Measurements from ENCODE around the gene TMCC3.
"Not testable (repeated sequence)": the region's sequence is repeated elsewhere in the genome, so short reads cannot be mapped to it uniquely, and the experiment has no call there.

TMCC3 gene, protein sequence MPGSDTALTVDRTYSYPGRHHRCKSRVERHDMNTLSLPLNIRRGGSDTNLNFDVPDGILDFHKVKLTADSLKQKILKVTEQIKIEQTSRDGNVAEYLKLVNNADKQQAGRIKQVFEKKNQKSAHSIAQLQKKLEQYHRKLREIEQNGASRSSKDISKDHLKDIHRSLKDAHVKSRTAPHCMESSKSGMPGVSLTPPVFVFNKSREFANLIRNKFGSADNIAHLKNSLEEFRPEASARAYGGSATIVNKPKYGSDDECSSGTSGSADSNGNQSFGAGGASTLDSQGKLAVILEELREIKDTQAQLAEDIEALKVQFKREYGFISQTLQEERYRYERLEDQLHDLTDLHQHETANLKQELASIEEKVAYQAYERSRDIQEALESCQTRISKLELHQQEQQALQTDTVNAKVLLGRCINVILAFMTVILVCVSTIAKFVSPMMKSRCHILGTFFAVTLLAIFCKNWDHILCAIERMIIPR

DNA sequence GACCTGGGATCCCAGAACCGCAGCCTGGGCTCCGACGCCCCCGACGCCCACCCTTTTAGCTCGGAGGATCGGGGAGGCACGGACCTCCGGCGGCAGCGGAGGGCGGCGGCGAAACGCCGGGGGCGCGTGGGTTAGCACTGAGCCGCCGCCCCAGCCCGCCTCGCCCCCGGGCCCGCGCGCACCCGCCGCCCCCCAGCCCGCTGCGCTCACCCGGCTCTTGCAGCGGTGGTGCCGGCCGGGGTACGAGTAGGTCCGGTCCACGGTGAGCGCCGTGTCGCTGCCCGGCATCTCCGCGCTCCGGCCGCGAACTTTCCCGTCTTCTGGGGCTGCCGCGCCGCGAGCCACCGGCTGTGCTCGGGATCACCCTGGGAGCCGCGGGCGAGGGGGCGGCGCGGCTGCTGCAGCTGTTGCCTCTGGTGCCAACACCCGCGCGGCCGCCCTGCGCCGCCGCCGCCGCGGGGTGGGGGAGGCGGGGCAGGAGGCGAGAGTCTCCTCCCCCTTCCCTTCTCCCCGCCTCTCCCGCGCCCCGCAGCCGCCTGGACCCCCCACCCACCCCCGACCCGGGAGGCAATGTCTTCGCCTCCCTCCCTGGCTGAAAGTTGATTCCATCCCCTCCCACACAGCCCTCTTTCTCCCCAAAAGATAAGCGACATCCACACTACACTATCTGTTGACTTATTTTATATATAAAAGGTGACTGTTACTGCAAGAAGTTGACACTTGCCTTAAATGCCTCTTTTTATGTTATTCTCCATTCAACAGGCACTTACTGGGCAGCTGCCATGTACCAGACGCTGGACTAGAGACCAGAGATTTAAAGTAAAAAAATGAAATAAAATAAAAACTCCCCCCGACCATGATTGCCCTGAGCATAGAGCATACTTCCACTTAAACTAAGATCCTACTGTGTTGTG, at the start of gene TMCC3:
TMCC3 (minus strand) TSS at position 415 of the 914 bp plus-strand sequence; CDS start at position 288, 127 bp downstream.
- DNase-seq: peak in 46 of 58 donors; percentile 7 to 75 (median 48)

DNA sequence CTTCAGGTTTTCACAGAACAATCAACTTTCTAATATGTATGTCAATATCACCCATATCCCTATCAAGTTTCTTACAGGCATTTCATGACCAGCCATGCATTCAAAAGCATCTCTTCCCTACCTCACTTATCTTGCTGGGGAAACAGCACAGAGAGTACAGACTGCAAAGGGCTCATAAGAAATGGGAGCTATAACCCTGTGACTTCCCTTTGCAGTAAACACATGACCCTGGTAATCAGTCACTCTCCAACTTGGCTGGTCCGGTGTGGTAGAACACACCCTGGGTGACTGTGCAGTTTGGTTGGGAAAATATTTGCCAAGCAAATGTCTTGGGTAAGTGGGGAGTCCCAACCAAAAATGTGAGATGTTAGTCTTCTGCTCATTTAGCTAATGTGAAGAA, 49.4 kb upstream of the TMCC3 start:
- DNase-seq: no peak

DNA sequence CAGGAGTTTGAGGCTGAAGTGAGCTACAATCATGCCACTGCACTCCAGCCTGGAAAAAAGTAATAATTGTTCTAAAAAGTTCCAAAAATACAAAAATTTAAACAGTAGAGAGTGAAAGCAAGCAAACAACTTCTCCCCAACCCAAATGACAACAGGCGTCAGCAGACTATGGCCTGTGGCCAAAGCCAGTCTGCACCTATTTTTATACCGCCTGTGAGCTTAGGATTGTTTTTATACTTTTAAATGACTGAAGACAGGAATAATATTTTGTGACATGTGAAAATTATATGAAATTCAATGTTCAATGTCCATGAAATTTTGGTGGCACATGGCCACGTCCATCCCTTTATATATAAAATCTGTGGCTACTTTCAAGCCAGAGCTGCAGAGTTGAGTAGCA, 48.2 kb upstream of the TMCC3 start:
- no peak for DNase-seq

DNA sequence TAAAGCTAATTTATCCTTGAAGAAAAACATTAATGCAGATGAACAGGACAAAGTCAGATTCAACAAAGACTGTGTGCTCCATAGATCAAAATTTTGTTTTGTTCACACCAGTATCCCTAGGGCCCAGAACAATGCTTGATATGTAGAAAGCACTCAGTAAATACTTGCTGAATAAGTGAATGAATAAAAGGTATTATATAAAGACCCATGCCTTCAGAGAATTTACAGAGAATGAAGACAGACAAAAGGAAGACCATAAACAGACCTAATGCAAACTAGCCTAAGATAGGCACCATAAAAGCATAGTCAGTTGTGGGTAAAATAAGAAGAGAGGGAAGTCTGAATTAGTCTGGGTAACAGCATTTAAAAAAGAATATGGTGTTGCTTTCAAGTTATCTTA, 47.3 kb upstream of the TMCC3 start:
- no peak for DNase-seq

DNA sequence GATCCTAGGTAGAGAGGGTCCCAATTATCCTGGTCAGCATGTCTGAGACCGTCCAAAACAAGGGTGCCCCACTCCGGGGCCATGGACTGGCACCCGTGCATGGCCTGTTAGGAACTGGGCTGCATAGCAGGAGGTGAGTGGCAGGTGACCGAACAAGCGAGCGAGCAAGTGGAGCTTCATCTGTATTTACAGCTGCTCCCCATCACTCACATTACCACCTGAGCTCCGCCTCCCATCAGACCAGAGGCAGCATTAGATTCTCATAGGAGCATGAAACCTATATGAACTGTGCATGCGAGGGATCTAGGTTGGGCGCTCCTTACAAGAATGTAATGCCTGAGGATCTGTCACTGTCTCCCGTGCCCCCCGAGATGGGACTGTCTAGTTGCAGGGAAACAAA, 44.4 kb upstream of the TMCC3 start:
- DNase-seq: no peak

DNA sequence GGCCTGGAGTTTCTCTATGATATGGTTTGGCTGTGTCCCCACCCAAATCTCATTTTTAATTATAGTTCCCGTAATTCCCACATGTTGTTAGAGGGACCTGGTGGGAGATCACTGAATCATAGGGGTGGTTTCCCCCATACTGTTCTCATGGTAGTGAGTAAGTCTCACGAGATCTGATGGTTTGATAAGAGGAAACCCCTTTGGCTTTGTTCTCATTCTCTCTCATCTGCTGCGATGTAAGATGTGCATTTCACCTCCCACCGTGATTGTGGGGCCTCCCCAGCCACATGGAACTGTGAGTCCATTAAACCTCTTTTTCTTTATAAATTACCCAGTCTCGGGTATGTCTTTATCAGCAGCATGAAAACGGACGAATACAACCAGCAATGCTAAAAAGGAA, 42.5 kb upstream of the TMCC3 start:
- not testable (repeated sequence) for DNase-seq

DNA sequence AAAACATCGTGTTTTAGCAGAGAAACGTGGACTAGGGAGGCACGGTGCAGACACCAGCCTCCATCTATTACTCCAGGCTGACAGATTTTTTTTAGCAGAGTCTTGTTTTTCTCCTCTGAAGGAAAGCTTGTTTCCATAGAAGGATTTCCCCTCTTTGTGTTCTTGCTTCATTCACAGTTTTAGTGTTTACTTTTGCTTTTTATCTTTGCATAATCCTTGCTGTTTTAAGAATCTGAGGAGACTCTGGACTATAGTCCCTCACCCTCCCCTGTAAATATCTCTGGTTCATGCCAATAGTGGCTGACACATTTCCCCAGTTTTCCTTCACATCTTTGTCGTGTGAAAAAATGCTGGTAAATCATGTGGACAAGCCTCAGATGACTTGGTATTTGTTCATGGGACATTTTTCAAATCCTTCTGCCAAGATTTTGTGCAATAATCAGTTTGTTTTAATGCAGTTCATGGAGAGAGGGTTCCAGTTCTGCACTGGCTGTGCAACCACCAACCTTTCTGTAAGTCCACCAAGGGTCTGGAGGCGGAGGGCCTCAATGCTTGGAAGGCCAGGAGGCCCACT, 39.9 kb upstream of the TMCC3 start:
- DNase-seq: no peak

DNA sequence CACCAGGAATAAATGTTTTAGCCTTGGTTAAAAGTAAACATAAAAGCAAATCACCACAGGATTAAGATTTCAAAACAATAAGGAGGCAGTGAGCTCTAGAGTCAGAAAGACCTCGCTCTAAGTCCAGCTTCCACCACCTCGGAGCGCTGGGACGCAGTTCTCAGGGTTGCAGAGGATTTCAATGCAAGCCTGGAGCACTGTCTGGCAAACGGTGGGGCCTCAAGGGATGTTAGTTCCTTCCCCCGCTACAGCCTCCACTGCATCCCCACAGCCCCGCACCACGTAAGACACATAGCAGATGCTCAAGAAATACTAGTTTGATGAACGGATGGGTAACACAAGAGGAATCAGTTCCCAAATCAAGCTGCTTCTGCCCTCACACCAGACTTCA, 39.3 kb upstream of the TMCC3 start:
- no peak for DNase-seq

DNA sequence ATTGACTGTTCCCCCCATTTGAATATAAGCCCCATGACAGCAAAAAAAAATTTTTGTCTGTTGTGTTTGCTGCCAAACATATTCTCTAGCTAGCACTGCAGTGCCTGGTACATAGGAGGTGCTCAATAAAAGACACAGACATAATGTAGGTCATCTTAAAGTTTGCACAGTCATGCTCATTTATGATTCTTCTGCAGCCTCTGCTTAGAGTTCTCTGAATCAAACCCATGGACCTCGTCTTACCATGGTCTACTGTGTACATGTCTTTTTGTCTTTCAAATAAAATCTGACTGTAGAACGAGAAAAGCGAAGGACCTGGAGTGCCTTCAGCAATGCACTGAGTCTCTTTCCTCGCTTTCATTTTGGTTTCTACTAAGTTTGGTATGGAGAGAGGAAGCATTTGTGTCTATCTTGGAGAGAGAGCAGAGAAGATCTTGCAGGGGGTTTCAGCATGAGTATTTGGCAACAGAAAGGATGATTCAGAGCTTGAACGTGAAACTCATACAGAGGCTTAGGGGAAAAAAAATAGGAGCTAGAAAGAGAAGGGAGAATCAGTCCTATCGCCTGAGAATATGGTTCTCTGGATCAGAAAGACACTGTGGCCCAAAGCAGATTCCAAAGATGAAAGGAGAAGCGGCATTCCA, 38.8 kb upstream of the TMCC3 start:
- DNase-seq: peak in 2 of 58 donors; percentile 8 to 33

DNA sequence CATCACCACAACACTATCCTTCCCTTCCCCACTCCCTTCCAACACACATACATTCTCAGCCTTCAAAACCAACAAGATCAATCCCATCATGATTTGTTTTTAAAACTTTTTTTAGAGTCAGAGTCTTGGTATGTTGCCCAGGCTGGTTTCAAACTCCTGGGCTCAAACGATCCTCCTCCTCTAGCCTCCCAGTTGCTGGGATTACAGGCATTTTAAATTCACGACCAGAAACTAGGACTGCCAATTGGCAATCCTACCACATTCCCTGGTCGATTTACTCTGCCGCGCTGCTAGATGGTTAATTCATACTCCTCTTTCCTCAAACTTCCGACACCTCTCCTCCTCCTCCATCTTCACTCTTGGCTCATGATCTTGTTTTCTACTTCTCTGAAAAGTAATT, 37.5 kb upstream of the TMCC3 start:
- DNase-seq: no peak

DNA sequence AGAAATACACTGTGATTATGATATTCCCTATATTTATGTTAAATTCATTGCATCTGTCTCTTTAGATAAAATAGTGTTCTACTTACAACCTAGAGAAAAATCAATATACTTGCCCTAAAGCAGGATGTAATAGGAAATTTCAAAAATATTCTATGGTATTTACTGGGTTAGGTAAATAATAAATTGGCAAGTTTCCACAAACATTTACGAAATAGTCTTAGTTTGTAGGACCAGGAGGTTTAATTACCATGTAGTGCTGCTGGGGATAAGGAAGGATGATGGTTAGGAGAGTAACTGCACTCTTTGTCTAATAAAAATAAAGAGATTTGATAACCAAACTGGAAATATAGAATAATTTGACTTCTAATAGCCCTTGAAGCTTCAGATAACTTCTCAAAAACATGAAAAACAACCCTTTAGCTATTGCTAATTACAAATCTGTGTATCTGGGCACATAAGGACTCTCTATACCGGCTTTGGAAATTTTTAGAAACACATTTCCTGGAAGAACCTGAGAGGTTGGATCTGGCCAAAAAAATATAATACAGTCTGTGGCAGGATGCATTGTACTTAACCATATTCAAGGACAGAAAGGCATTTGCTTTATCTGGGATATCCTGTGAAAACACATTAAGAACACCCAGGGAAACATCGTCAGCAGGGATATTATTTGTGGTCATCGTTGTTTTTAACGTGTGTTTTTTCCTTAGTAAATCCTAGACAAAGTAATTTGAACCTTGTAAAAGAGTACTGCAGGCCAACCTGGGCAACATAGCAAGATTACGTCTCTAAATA, 36.7 kb upstream of the TMCC3 start:
- no peak for DNase-seq

DNA sequence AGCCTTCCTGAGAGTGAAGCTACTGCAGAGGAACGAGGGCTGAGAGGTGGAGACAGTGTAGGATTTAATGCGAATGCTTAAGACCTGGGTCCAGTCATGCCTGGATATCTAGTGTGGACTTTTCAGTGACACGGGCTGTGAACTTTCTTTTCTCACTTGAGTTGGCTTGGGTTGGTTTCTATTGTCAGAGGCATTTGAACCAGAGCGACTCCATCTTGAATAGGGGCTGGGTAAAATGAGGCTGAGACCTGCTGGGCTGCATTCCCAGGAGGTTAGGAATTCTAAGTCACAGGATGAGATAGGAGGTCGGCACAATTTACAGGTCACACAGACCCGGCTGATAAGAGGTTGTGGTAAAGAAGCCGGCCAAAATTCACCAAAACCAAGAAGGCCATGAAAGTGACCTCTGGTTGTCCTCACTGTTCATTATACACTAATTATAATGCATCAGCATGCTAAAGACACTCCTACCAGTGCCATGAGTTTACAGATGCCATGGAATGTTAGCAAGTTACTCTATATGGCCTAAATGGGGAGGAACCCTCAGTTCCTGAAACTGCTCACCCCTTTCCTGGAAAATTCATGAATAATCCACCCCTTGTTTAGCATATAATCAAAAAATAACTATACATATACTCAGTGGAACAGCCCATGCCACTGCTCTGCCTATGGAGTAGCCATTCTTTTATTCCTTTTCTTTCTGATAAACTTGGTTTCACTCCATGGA, 34.2 kb upstream of the TMCC3 start:
- DNase-seq: no peak

DNA sequence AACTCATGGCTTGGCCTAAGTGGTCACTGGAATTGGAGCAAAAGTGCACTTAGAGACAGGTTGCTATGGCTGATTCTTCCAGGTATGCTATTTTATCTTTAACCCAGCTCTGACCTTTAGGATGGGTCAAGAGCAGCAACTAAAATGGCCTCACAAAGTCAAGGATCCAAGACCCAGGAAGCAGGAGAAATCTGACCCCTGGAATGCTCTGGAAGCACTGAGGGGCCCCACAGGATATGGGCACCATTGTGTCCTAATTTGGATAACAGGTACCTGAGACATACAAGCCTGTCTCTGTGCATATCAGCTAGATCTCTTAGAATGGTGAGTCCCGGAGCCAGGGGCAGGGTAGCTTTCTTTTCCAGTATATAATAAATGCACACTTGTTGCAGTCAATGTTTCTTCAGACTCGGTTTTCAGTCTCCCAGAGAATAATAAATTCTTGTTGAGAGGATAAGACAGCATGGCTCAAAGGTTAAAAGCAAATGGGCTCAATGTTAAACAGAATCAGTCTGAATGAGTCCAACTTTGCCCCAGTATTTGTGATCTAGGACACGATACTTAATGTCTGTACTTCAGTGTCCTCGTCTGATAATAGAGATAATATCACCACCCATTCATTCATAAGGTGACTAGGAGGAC, 29.3 kb upstream of the TMCC3 start:
- no peak for DNase-seq

DNA sequence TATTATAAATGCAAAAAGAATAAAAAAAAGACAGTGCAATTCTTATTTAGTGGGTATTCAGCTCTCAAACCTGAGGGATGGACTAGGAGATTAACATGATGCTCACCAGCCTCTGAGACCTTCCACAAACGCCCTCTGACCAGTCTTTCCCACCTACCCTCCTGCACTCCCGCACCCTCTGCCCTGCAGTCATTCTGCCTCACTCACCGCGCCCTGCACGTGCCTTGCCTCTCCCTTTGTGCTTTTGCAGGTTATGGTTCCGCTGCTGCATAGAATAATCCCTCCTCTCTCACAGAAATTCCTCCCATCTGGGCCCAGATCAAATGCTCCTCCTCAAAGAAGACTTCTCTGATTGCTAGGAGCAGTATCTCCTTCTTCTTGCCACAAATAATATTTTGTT, 28.5 kb upstream of the TMCC3 start:
- DNase-seq: no peak

DNA sequence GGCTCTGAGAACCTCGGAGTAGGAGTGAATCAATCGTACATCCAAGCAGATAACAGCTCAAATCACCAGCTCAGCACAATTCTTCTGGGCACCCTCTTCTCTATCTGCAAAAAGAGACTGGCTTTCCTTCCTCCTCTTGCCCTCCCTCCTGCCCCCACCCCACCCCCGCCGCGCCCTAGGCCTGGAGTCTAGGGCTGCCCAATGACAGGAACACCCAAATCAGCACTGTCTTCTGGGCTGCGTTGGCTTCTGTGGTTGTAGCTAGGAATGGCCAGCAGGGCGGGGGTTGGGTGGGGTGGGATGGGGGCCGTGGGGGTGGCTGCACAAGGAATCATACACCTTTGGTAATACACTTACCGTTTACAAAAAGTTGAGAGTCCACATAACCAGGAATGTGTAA, 28.0 kb upstream of the TMCC3 start:
- DNase-seq: no peak

DNA sequence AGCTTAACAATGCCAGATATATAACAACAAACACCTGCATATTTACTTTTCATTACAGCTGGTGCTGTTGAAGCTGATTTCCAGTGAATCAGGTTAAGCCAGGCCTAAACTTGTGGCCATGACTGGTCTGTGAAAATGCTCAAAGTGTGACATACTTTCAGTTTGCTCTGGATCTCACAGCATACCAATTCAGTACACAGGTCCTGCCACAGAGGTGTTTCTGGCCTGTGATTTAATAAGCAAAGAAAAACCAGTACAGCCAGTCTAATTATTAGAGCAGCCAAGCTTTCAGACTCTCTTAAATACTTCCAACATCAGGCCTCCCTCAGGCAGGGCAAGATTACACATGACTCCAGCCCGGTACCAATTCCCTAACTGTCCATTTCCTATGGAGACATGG, 27.4 kb upstream of the TMCC3 start:
- no peak for DNase-seq

DNA sequence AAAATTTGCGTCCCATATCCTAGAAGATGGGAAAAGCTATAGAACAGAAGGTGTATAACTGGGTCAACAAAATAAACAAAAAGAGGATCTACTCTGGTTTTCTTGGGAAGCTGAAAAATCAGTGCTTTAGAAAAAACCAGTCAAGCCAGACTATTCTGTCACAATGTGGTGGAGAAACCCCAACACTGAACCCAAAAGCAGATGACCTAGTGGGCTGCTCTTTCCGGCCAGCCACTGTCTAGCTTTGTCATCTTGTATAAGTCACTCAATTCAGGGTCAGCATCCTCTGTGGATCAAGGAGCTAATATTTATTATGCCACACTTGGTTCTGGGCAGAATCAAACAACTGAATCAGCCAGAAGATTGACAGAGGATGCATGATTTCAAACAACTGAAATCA, 26.6 kb upstream of the TMCC3 start:
- DNase-seq: peak in 1 of 58 donors; percentile 7

DNA sequence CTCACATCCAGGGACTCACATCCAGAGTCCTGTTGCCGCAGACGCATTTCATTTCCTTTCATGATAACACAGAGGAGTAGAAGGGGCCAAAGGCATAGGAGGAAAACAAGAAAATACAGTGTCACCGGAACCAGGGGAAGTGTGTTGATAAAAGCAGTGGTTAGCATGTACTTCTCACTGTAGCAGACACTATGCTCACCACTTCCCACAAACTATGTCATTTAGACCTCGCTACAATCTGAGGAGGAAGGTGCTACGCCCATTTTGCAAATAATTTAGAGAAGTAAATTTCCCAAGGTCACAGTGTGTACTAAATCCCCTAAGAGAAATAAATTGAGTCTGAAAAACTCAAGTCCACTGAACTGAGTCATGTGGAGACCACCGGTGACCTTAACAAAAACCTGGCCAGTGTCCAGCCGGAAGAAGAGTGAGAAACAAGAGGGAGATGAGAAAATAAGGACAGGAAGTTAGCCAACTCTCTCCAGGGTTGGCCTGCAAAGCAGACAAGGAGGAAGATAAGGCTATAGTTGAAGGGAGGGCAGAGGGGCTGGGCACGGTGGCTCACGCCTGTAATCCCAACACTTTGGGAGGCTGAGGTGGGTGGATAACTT, 25.8 kb upstream of the TMCC3 start:
- DNase-seq: peak in 3 of 58 donors; percentile 16 to 41 (median 17)

DNA sequence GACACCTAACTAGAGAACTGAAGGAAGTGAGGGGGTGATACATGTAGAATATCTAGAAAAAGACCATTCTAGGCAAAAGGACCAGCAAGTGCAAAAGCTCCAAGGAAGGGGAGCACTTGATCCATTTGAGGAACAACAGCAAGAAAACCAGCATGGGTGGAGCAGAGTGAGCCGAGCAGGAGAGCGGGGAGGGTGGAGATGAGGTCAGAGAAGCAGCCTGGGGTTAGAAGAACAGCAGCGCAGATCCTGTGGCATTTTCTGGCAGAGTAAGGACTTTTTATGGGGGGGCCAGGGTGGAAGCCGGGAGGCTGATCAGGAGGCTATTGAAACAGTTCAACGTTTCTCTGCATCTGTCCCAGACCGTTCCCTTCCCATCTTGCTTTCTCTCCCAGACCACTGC, 24.5 kb upstream of the TMCC3 start:
- peak in 3 of 58 donors; percentile 9 to 25 (median 12) for DNase-seq

Data from anterior cingulate cortex (tissue), 58 donors.